WTC11 (cell line): ENCODE results near the gene SCAI. TPM values are rescaled to one million over a fixed set of nuclear protein-coding genes. Genes with fewer than 3 reads are reported as not detected.
A peak's percentile ranks its signal among the peaks of the same experiment; 100 is the strongest.
"Not testable (repeated sequence)": the region's sequence is repeated elsewhere in the genome, so short reads cannot be mapped to it uniquely, and the experiment has no call there.

Experiments
- ATAC-seq: fragments of 200-7000 bp; cut with Tn5 transposase; 2 replicates; pipeline ENCODE4 v1.10.0; 2021; ENCODE audit warnings: mild to moderate bottlenecking, moderate library complexity
- CTCF ChIA-PET: fragments of 300-600 bp; sonication (Branson Sonifier 250); formaldehyde crosslinking; loops from one replicate; lab custom pipeline; 2021; ENCODE audit warnings: antibody characterized with exemption; lab: Charles Lee
- POLR2A ChIA-PET: fragments of 350-600 bp; sonication (Branson Sonifier 250); formaldehyde crosslinking; loops from one replicate; lab custom pipeline; 2021; ENCODE audit warnings: antibody characterized with exemption; lab: Charles Lee
- DNase-seq: peaks from one replicate; pipeline ENCODE4 v3.0.0; 2021; ENCODE audit warnings: low spot score
- H3K27ac Mint-ChIP-seq: 2 replicates; pipeline ENCODE4 v1.8.0; 2021; ENCODE audit warnings: mixed read lengths
- H3K27me3 Mint-ChIP-seq: 2 replicates; pipeline ENCODE4 v1.8.0; 2021; ENCODE audit warnings: low read depth, mild to moderate bottlenecking, moderate library complexity, mixed read lengths
- H3K36me3 Mint-ChIP-seq: 2 replicates; pipeline ENCODE4 v1.8.0; 2021; ENCODE audit warnings: mixed read lengths
- H3K4me1 Mint-ChIP-seq: 2 replicates; pipeline ENCODE4 v1.8.0; 2022; ENCODE audit warnings: mixed read lengths
- H3K4me3 Mint-ChIP-seq: 2 replicates; pipeline ENCODE4 v1.8.0; 2021; ENCODE audit warnings: mild to moderate bottlenecking, moderate library complexity, mixed read lengths
- H3K9me3 Mint-ChIP-seq: 2 replicates; pipeline ENCODE4 v1.8.0; 2021; ENCODE audit warnings: mixed read lengths
- ATF1 ChIP-seq: sonication (generic); formaldehyde crosslinking; IDR thresholded peaks from 2 replicates; pipeline ENCODE4 v1.8.1; 2023; ENCODE audit warnings: mild to moderate bottlenecking, moderate library complexity, missing genetic modification reagents
- ELF4 ChIP-seq: sonication (generic); formaldehyde crosslinking; IDR thresholded peaks from 2 replicates; pipeline ENCODE4 v1.8.1; 2022; ENCODE audit warnings: low read depth, mild to moderate bottlenecking, moderate library complexity, missing genetic modification reagents
- ERG ChIP-seq: fragments of 250-450 bp; sonication (Bioruptor Pico); IDR thresholded peaks from 2 replicates; pipeline ENCODE4 v1.8.0; 2021; ENCODE audit warnings: mild to moderate bottlenecking
- ESRRA ChIP-seq: sonication (generic); formaldehyde crosslinking; IDR thresholded peaks from 2 replicates; pipeline ENCODE4 v1.8.1; 2022; ENCODE audit warnings: mild to moderate bottlenecking, missing genetic modification reagents, borderline replicate concordance
- MAX ChIP-seq: sonication (generic); formaldehyde crosslinking; IDR thresholded peaks from 2 replicates; pipeline ENCODE4 v1.8.0; 2022; ENCODE audit warnings: mild to moderate bottlenecking, missing genetic modification reagents
- NR3C1 ChIP-seq: sonication (generic); formaldehyde crosslinking; conservative IDR thresholded peaks from 2 replicates; pipeline ENCODE4 v1.8.1; 2023; ENCODE audit warnings: low read depth, mild to moderate bottlenecking, missing genetic modification reagents
- RELA ChIP-seq: sonication (generic); formaldehyde crosslinking; IDR thresholded peaks from 2 replicates; pipeline ENCODE4 v1.8.1; 2022; ENCODE audit warnings: missing genetic modification reagents, mild to moderate bottlenecking, borderline replicate concordance
- RORB ChIP-seq: fragments of 250-450 bp; sonication (Bioruptor Pico); IDR thresholded peaks from 2 replicates; pipeline ENCODE4 v1.9.0; 2021; ENCODE audit warnings: mild to moderate bottlenecking
- SP1 ChIP-seq: sonication (generic); formaldehyde crosslinking; conservative IDR thresholded peaks from 2 replicates; pipeline ENCODE4 v1.8.1; 2022; ENCODE audit warnings: missing genetic modification reagents
- TCF7 ChIP-seq: sonication (generic); formaldehyde crosslinking; IDR thresholded peaks from 2 replicates; pipeline ENCODE4 v1.8.0; 2022; ENCODE audit warnings: mild to moderate bottlenecking, low read depth, missing genetic modification reagents, moderate library complexity
- TEAD1 ChIP-seq: sonication (generic); formaldehyde crosslinking; IDR thresholded peaks from 2 replicates; pipeline ENCODE4 v1.8.0; 2022; ENCODE audit warnings: mild to moderate bottlenecking, missing genetic modification reagents
- TEAD4 ChIP-seq: sonication (generic); formaldehyde crosslinking; IDR thresholded peaks from 2 replicates; pipeline ENCODE4 v1.8.0; 2022; ENCODE audit warnings: mild to moderate bottlenecking, missing genetic modification reagents
- ZNF121 ChIP-seq: sonication (generic); formaldehyde crosslinking; IDR thresholded peaks from 2 replicates; pipeline ENCODE4 v1.8.0; 2023; ENCODE audit warnings: missing genetic modification reagents
- ZNF138 ChIP-seq: sonication (generic); formaldehyde crosslinking; conservative IDR thresholded peaks from 2 replicates; pipeline ENCODE4 v1.8.1; 2022; ENCODE audit warnings: mild to moderate bottlenecking, moderate library complexity, missing genetic modification reagents
- ZNF219 ChIP-seq: sonication (generic); formaldehyde crosslinking; IDR thresholded peaks from 2 replicates; pipeline ENCODE4 v1.8.0; 2023; ENCODE audit warnings: missing genetic modification reagents, mild to moderate bottlenecking, borderline replicate concordance
- ZNF263 ChIP-seq: sonication (generic); formaldehyde crosslinking; IDR thresholded peaks from 2 replicates; pipeline ENCODE4 v1.8.1; 2022; ENCODE audit warnings: low read depth, mild to moderate bottlenecking, moderate library complexity, missing genetic modification reagents
- ZNF425 ChIP-seq: fragments of 250-450 bp; sonication (Bioruptor Pico); conservative IDR thresholded peaks from 2 replicates; pipeline ENCODE4 v1.9.0; 2021; ENCODE audit warnings: mild to moderate bottlenecking
- ZSCAN18 ChIP-seq: fragments of 250-450 bp; sonication (Bioruptor Pico); IDR thresholded peaks from 2 replicates; pipeline ENCODE4 v2.1.2; 2022; ENCODE audit warnings: mild to moderate bottlenecking, moderate library complexity
- total RNA-seq: library from RNA; stranded (reverse); gene quantifications from 3 replicates; pipeline ENCODE4 v1.2.3, GENCODE V29; 2021

Gene SCAI
- total RNA-seq, 1 experiment from 2014 or later, result 20.4 TPM

- ATAC-seq, result no peak
- peaks cover 10% of the 10 kb centered on the region; the same call in 1 of the 2 replicates for H3K36me3 Mint-ChIP-seq
These were observed 23.6 kb downstream of the SCAI start for GRCh38 chr9:125119643-125120286.

GRCh38 chr9:125118696-125119095, 24.6 kb downstream of the SCAI start:
- ATAC-seq, DNase-seq, H3K4me3 Mint-ChIP-seq, POLR2A ChIA-PET, H3K27me3 Mint-ChIP-seq: not testable (repeated sequence)
- Mint-ChIP-seq H3K27ac (peak overlapping the region; percentile 4; the same call in 1 of the 2 replicates), H3K4me1 (peaks cover 10% of the 10 kb centered on the region), H3K36me3 (peaks cover 17% of the 10 kb centered on the region), H3K9me3 (peaks cover 12% of the 10 kb centered on the region)
- CTCF ChIA-PET, result interaction anchor here (1.7 kb wide), 1 partner anchor 25 kb away, joined by 6 read pairs; the partner anchor contains the start of gene SCAI

More at GRCh38 chr9:125119643-125120286, 23.6 kb downstream of the SCAI start:
- no peak for DNase-seq
- peaks cover 10% of the 10 kb centered on the region for H3K4me1 Mint-ChIP-seq
- ChIA-PET POLR2A (interaction anchor here (0.5 kb wide), 1 partner anchor 190 kb away, joined by 4 read pairs; no protein-coding TSS in a partner anchor), CTCF (interaction anchor here (1.7 kb wide), 1 partner anchor 24 kb away, joined by 6 read pairs; the partner anchor contains the start of gene SCAI)
- H3K4me3 Mint-ChIP-seq, result no peak overlapping the region
- peaks cover 5% of the 10 kb centered on the region; the same call in 1 of the 2 replicates for H3K9me3 Mint-ChIP-seq
- peak overlapping the region; percentile 27; the same call in 1 of the 2 replicates for H3K27ac Mint-ChIP-seq
- TF ChIP-seq TEAD1 (no peak), ELF4 (CRISPR knock-in tag) (no peak), TEAD4 (no peak), ZNF263 (CRISPR knock-in tag) (no peak), ZNF219 (no peak), ERG (no peak), RELA (CRISPR knock-in tag) (no peak)
- H3K27me3 Mint-ChIP-seq, result no peaks in the 10 kb centered on the region

- H3K4me1 Mint-ChIP-seq, H3K4me3 Mint-ChIP-seq, ATAC-seq, DNase-seq, H3K27me3 Mint-ChIP-seq, POLR2A ChIA-PET, H3K27ac Mint-ChIP-seq: not testable (repeated sequence)
- Mint-ChIP-seq H3K36me3 (peaks cover 47% of the 10 kb centered on the region), H3K9me3 (peaks cover 46% of the 10 kb centered on the region)
- TF ChIP-seq ZNF121, result peak; percentile 49; the same call in 1 of the 2 replicates
- CTCF ChIA-PET, result interaction anchor here (0.6 to 0.9 kb wide), 2 partner anchors 16 to 574 kb away, joined by 3 to 4 read pairs; no protein-coding TSS in a partner anchor
These were observed 28.8 kb downstream of the SCAI start for GRCh38 chr9:125114503-125114902.

GRCh38 chr9:125110464-125110863, 32.9 kb downstream of the SCAI start:
- ATAC-seq (no peak), DNase-seq (no peak)
- Mint-ChIP-seq H3K27ac (no peak overlapping the region), H3K4me1 (no peaks in the 10 kb centered on the region), H3K36me3 (peaks cover 53% of the 10 kb centered on the region), H3K9me3 (peaks cover 47% of the 10 kb centered on the region), H3K27me3 (no peaks in the 10 kb centered on the region), H3K4me3 (no peak overlapping the region)
- TF ChIP-seq ATF1 (CRISPR knock-in tag) (no peak), NR3C1 (no peak), ZNF138 (CRISPR knock-in tag) (no peak), MAX (no peak), ESRRA (CRISPR knock-in tag) (no peak), ZSCAN18 (CRISPR knock-in tag) (no peak), RORB (CRISPR knock-in tag) (no peak), ZNF425 (CRISPR knock-in tag) (no peak), SP1 (no peak), TCF7 (CRISPR knock-in tag) (no peak)
- POLR2A ChIA-PET, result no interaction called here
- CTCF ChIA-PET, result no interaction called here

- H3K4me1 Mint-ChIP-seq, H3K27ac Mint-ChIP-seq, CTCF ChIA-PET: not testable (repeated sequence)
These were observed 34.8 kb downstream of the SCAI start for GRCh38 chr9:125108541-125108940.

More at GRCh38 chr9:125108541-125108940, 34.8 kb downstream of the SCAI start:
- DNase-seq, H3K27me3 Mint-ChIP-seq, POLR2A ChIA-PET, ATAC-seq, H3K4me3 Mint-ChIP-seq: not testable (repeated sequence)
- Mint-ChIP-seq H3K36me3 (peaks cover 43% of the 10 kb centered on the region), H3K9me3 (peaks cover 38% of the 10 kb centered on the region)
